Gastrocnemius medialis (tissue), 4 donors: ENCODE measurements around the gene KIAA2012. TPM values are rescaled to one million over a fixed set of nuclear protein-coding genes. Genes with fewer than 3 reads are reported as not detected.

ENCODE experiments used
- ATAC-seq, 2 donors: fragments of 150-250 bp; one replicate each; pipeline ENCODE4 v1.9.1; 2016
- DNase-seq, 2 donors: peaks; one replicate each; pipeline ENCODE4 v3.0.0-alpha.2; 2019
- H3K27ac ChIP-seq, 4 donors: fragments of 200-600 bp; sonication (generic); 1 replicate in 1 of 4; 2 replicates in 3 of 4; pipeline ENCODE4 v1.5.1; 2016 to 2018; ENCODE audit warnings: mild to moderate bottlenecking in 2 of 4, moderate library complexity in 1 of 4
- H3K27me3 ChIP-seq, 3 donors: fragments of 200-600 bp; sonication (generic) in 2 of 3; 1 replicate in 1 of 3; 2 replicates in 2 of 3; pipeline versions ENCODE4 v1.5.1 to v1.6.0; 2016 to 2019; ENCODE audit warnings: mild to moderate bottlenecking in 1 of 3, moderate library complexity in 1 of 3
- H3K36me3 ChIP-seq, 2 donors: fragments of 200-600 bp; sonication (generic) in 1 of 2; one replicate each; pipeline ENCODE4 v1.5.1; 2017 to 2018
- H3K4me1 ChIP-seq, 2 donors: fragments of 200-600 bp; sonication (generic) in 1 of 2; one replicate each; pipeline ENCODE4 v1.5.1; 2016 to 2017; ENCODE audit warnings: mild to moderate bottlenecking in 2 of 2
- H3K4me3 ChIP-seq, 4 donors: fragments of 200-600 bp; sonication (generic) in 3 of 4; 1 replicate in 1 of 4; 2 replicates in 3 of 4; pipeline ENCODE4 v1.5.1; 2016 to 2019; ENCODE audit warnings: mild to moderate bottlenecking in 2 of 4
- H3K9me3 ChIP-seq, 3 donors: fragments of 200-600 bp; sonication (generic) in 2 of 3; 1 replicate in 1 of 3; 2 replicates in 2 of 3; pipeline ENCODE4 v1.5.1; 2016 to 2019
- CTCF ChIP-seq, 5 experiments: fragments of 450-650 bp in 3 of 5; fragments of 200-600 bp in 2 of 5; sonication (generic) in 2 of 5; IDR thresholded peaks in 4 of 5; conservative IDR thresholded peaks in 1 of 5; 1 replicate in 4 of 5; 2 replicates in 1 of 5; pipeline ENCODE4 v1.5.1; 2016 to 2019; ENCODE audit warnings: antibody characterized with exemption in 5 of 5, mild to moderate bottlenecking in 3 of 5, moderate library complexity in 3 of 5
- POLR2A ChIP-seq, 2 donors: fragments of 450-650 bp; IDR thresholded peaks; one replicate each; pipeline ENCODE4 v1.6.1; 2017; ENCODE audit warnings: antibody characterized with exemption in 2 of 2, mild to moderate bottlenecking in 2 of 2, moderate library complexity in 2 of 2
- in situ Hi-C, 4 donors: fragments of 200-750 bp; cut with MboI; loops; one replicate each; pipeline versions ENCODE4 v1.15.0 to v1.8.0; 2017; ENCODE audit warnings: low sequenced_read_pairs in 4 of 4
- intact Hi-C: fragments of 100-400 bp; cut with DNase I; formaldehyde crosslinking; loops from one replicate; pipeline ENCODE4 v1.15.1; 2023; ENCODE audit warnings: low total_unique reads
- total RNA-seq, 4 donors: library from RNA; depleted of rRNA; stranded (reverse); fragments of >200 nt; gene quantifications; one replicate each; pipeline versions ENCODE4 v1.1.0 to v1.2.3, GENCODE V29; 2016

Gene KIAA2012
- total RNA-seq, 4 donors from 2014 or later, result not detected

- DNase-seq (no peak), ATAC-seq (no peak)
- Histone ChIP-seq H3K36me3 (no peaks in the 10 kb centered on the region), H3K27me3 (no peaks in the 10 kb centered on the region), H3K9me3 (no peaks in the 10 kb centered on the region), H3K27ac (no peak overlapping the region), H3K4me1 (peaks cover 10% of the 10 kb centered on the region in 2 donors), H3K4me3 (no peak overlapping the region)
- intact Hi-C loops, result no loop called here
- in situ Hi-C loops, result no loop called here
- no peak for TF ChIP-seq POLR2A (IDR thresholded peaks at IDR 0.05)
- TF ChIP-seq CTCF (IDR thresholded peaks at IDR 0.05 in 4 of 5, conservative IDR thresholded peaks at IDR 0.05 in 1 of 5), result no peak
These were observed 112.1 kb downstream of the KIAA2012 start for GRCh38 chr2:202185156-202185555.

GRCh38 chr2:202186641-202187202 is 113.7 kb downstream of the KIAA2012 start:
- Histone ChIP-seq H3K27me3 (no peaks in the 10 kb centered on the region), H3K4me1 (peaks cover 10% of the 10 kb centered on the region in 2 donors), H3K27ac (no peak overlapping the region), H3K36me3 (no peaks in the 10 kb centered on the region), H3K9me3 (no peaks in the 10 kb centered on the region), H3K4me3 (no peak overlapping the region)
- no peak for DNase-seq
- no peak for TF ChIP-seq POLR2A (IDR thresholded peaks at IDR 0.05)
- no peak for TF ChIP-seq CTCF (IDR thresholded peaks at IDR 0.05 in 4 of 5, conservative IDR thresholded peaks at IDR 0.05 in 1 of 5)
- ATAC-seq, result peak in 1 of 2 donors; percentile 71
- intact Hi-C loops (no loop called here), in situ Hi-C loops (no loop called here)

- no peaks in the 10 kb centered on the region for H3K36me3 ChIP-seq
- no peak overlapping the region for H3K27ac ChIP-seq
- no peak overlapping the region for H3K4me3 ChIP-seq
- in situ Hi-C loops (no loop called here), intact Hi-C loops (no loop called here)
- peaks cover 10% of the 10 kb centered on the region in 2 donors for H3K4me1 ChIP-seq
- TF ChIP-seq CTCF (IDR thresholded peaks at IDR 0.05 in 4 of 5, conservative IDR thresholded peaks at IDR 0.05 in 1 of 5), result no peak
- H3K9me3 ChIP-seq, result no peaks in the 10 kb centered on the region
- H3K27me3 ChIP-seq, result no peaks in the 10 kb centered on the region
- no peak for ATAC-seq
- DNase-seq, result no peak
These were observed 114.5 kb downstream of the KIAA2012 start for GRCh38 chr2:202187570-202187969.

GRCh38 chr2:202193305-202193704 is 120.2 kb downstream of the KIAA2012 start:
- no peak for TF ChIP-seq POLR2A (IDR thresholded peaks at IDR 0.05)
- TF ChIP-seq CTCF (IDR thresholded peaks at IDR 0.05 in 4 of 5, conservative IDR thresholded peaks at IDR 0.05 in 1 of 5), result no peak
- Histone ChIP-seq H3K27ac (no peak overlapping the region), H3K27me3 (no peaks in the 10 kb centered on the region), H3K4me1 (no peaks in the 10 kb centered on the region), H3K36me3 (no peaks in the 10 kb centered on the region), H3K9me3 (no peaks in the 10 kb centered on the region), H3K4me3 (no peak overlapping the region)
- no peak for ATAC-seq
- no peak for DNase-seq
- in situ Hi-C loops (no loop called here), intact Hi-C loops (no loop called here)

GRCh38 chr2:202193881-202194353 is 120.9 kb downstream of the KIAA2012 start:
- H3K4me3 ChIP-seq, result no peak overlapping the region
- H3K36me3 ChIP-seq, result no peaks in the 10 kb centered on the region
- in situ Hi-C loops, result no loop called here
- no peaks in the 10 kb centered on the region for H3K4me1 ChIP-seq
- H3K9me3 ChIP-seq, result no peaks in the 10 kb centered on the region
- DNase-seq, result no peak
- no peak overlapping the region for H3K27ac ChIP-seq
- TF ChIP-seq POLR2A (IDR thresholded peaks at IDR 0.05), result no peak
- TF ChIP-seq CTCF (IDR thresholded peaks at IDR 0.05 in 4 of 5, conservative IDR thresholded peaks at IDR 0.05 in 1 of 5), result no peak
- intact Hi-C loops, result no loop called here
- no peak for ATAC-seq
- H3K27me3 ChIP-seq, result no peaks in the 10 kb centered on the region
